GM12892 (cell line): ENCODE measurements around the gene VAPA.
"Not testable (repeated sequence)": the region's sequence is repeated elsewhere in the genome, so short reads cannot be mapped to it uniquely, and the experiment has no call there.

Experiments used
- DNase-seq: peaks from one replicate; pipeline ENCODE4 v3.0.0; 2011; ENCODE audit not compliant: insufficient read length
- FAIRE-seq: peaks from 2 replicates; lab custom pipeline; 2011; peaks lifted over from hg19 to GRCh38; lab: Jason Lieb, UNC
- POLR2A ChIP-seq: IDR thresholded peaks from 2 replicates; pipeline ENCODE4 v1.6.1; 2011; ENCODE audit warnings: low read depth, low read length, control low read depth
- POLR2AphosphoS5 ChIP-seq: IDR thresholded peaks from 2 replicates; pipeline ENCODE4 v1.6.1; 2011; ENCODE audit warnings: low read depth, low read length, control low read depth
- TAF1 ChIP-seq: IDR thresholded peaks from 2 replicates; pipeline ENCODE4 v1.6.1; 2011; ENCODE audit warnings: low read depth, mild to moderate bottlenecking, control low read depth, low read length, borderline replicate concordance

The VAPA gene

GRCh38 chr18:9890957-9891356 is 22.9 kb upstream of the VAPA start:
- FAIRE-seq = no peak
- TF ChIP-seq TAF1 = no peak
- TF ChIP-seq POLR2A = no peak
- TF ChIP-seq POLR2AphosphoS5 = no peak
- DNase-seq = no peak

GRCh38 chr18:9891515-9891914 is 22.3 kb upstream of the VAPA start:
- not testable (repeated sequence) for FAIRE-seq, DNase-seq

- FAIRE-seq (no peak), DNase-seq (no peak)
- no peak for TF ChIP-seq POLR2AphosphoS5
- TF ChIP-seq TAF1 = no peak
- no peak for TF ChIP-seq POLR2A
These were observed 19.3 kb upstream of the VAPA start for GRCh38 chr18:9894454-9895068.

GRCh38 chr18:9897129-9897528 is 16.7 kb upstream of the VAPA start:
- DNase-seq (no peak), FAIRE-seq (no peak)
- TF ChIP-seq POLR2AphosphoS5 (no peak), POLR2A (no peak), TAF1 (no peak)

GRCh38 chr18:9897787-9898291 is 16.0 kb upstream of the VAPA start:
- DNase-seq, FAIRE-seq: not testable (repeated sequence)

- DNase-seq = no peak
- FAIRE-seq = no peak
- TF ChIP-seq TAF1 (no peak), POLR2AphosphoS5 (no peak), POLR2A (no peak)
These were observed 14.8 kb upstream of the VAPA start for GRCh38 chr18:9898792-9899549.

- FAIRE-seq, DNase-seq: not testable (repeated sequence)
These were observed 14.3 kb upstream of the VAPA start for GRCh38 chr18:9899550-9899930.

GRCh38 chr18:9900699-9901098 is 13.1 kb upstream of the VAPA start:
- no peak for DNase-seq
- FAIRE-seq = no peak
- TF ChIP-seq POLR2AphosphoS5 = no peak

GRCh38 chr18:9901377-9901776 is 12.4 kb upstream of the VAPA start:
- DNase-seq (no peak), FAIRE-seq (no peak)
- no peak for TF ChIP-seq POLR2A
- TF ChIP-seq TAF1 = no peak
- no peak for TF ChIP-seq POLR2AphosphoS5

GRCh38 chr18:9902264-9902663 is 11.6 kb upstream of the VAPA start:
- DNase-seq, FAIRE-seq: not testable (repeated sequence)

- no peak for FAIRE-seq
- no peak for DNase-seq
- TF ChIP-seq POLR2AphosphoS5 = no peak
- no peak for TF ChIP-seq POLR2A
- TF ChIP-seq TAF1 = no peak
These were observed 11.0 kb upstream of the VAPA start for GRCh38 chr18:9902832-9903231.

- no peak for FAIRE-seq
These were observed 8.4 kb upstream of the VAPA start for GRCh38 chr18:9905401-9905922.

GRCh38 chr18:9906481-9906880 is 7.3 kb upstream of the VAPA start:
- DNase-seq (no peak), FAIRE-seq (peak; percentile 83)
- no peak for TF ChIP-seq TAF1
- TF ChIP-seq POLR2AphosphoS5 = no peak
- no peak for TF ChIP-seq POLR2A

More at GRCh38 chr18:9905401-9905922, 8.4 kb upstream of the VAPA start:
- DNase-seq = no peak
- TF ChIP-seq TAF1 (no peak), POLR2AphosphoS5 (no peak), POLR2A (no peak)
